Measurements from ENCODE around the gene MCF2L2. TPM values are rescaled to one million over a fixed set of nuclear protein-coding genes. Genes with fewer than 3 reads are reported as not detected.

MCF2L2 gene
- total and polyA plus RNA-seq, 2 of the 13 experiments (the other 11 are each of a cell fraction or from before 2014, with no cell fraction given) = not detected

- TF ChIP-seq TFDP2 (CRISPR knock-in tag; IDR thresholded peaks at IDR 0.05) = no peak
- TF ChIP-seq CREBL2 (CRISPR knock-in tag; IDR thresholded peaks at IDR 0.05; ENCODE audit: borderline replicate concordance) = no peak
- TF ChIP-seq ZNF598 (CRISPR knock-in tag; IDR thresholded peaks at IDR 0.05; ENCODE audit: borderline replicate concordance) = no peak
- TF ChIP-seq ZSCAN22 (CRISPR knock-in tag; IDR thresholded peaks at IDR 0.05) = no peak
- no peak for TF ChIP-seq ATF5 (CRISPR knock-in tag; IDR thresholded peaks at IDR 0.05; ENCODE audit: low read depth)
Observed at GRCh38 chr3:183178512-183178832, 249.9 kb downstream of the MCF2L2 start (continued).

- no peak for FAIRE-seq
- Histone ChIP-seq H3K4me2 (ENCODE audit: low read depth, low read length) (no peak overlapping the region), H3K27me3 (ENCODE audit: control insufficient read depth in 1 of 2, insufficient read depth in 2 of 2, low read length in 2 of 2) (peaks cover 0 to 5% of the 10 kb centered on the region in 2 experiments; a peak in 3 of 5 replicates), H3K36me3 (replicated peaks in 1 of 2; ENCODE audit: control insufficient read depth in 1 of 2, insufficient read depth in 2 of 2, low read length in 2 of 2) (no peaks in the 10 kb centered on the region), H3K4me1 (ENCODE audit: insufficient read depth, low read length) (no peaks in the 10 kb centered on the region), H3K9ac (ENCODE audit: insufficient read depth, low read depth, low read length) (no peak overlapping the region), H3K79me2 (ENCODE audit: insufficient read depth, low read length) (no peaks in the 10 kb centered on the region), H3K4me3 (replicated peaks in 1 of 3; ENCODE audit: insufficient read depth in 1 of 3, low read depth in 2 of 3, low read length in 3 of 3) (no peak overlapping the region), H4K20me1 (ENCODE audit: insufficient read depth, low read length) (no peaks in the 10 kb centered on the region), H3K27ac (ENCODE audit: extremely low read length, insufficient read depth, low read length) (no peak overlapping the region), H2AFZ (ENCODE audit: low read length) (no peak overlapping the region), H3K9me3 (ENCODE audit: low read length) (no peaks in the 10 kb centered on the region)
- CTCF ChIA-PET (ENCODE audit: low intra/inter-chr PET ratio, low total read pairs) = no interaction called here
- 28% methylated on average over 5 of the region's 5 CpGs for WGBS (ENCODE audit: low lambda C conversion rate)
- POLR2A ChIA-PET = no interaction called here
- TF ChIP-seq ZNF687 (CRISPR knock-in tag; IDR thresholded peaks at IDR 0.05) = no peak
- TF ChIP-seq TRIM22 (IDR thresholded peaks at IDR 0.05) = no peak
- TF ChIP-seq HMGA1 (CRISPR knock-in tag; conservative IDR thresholded peaks at IDR 0.05) = no peak
- no peak for TF ChIP-seq FOSL1 (CRISPR knock-in tag; IDR thresholded peaks at IDR 0.05; ENCODE audit: borderline replicate concordance)
- no peak for TF ChIP-seq BORCS8-MEF2B (CRISPR knock-in tag; IDR thresholded peaks at IDR 0.05)
- no peak for TF ChIP-seq ZFP1 (CRISPR knock-in tag; IDR thresholded peaks at IDR 0.05)
- no peak for TF ChIP-seq HNRNPUL1 (IDR thresholded peaks at IDR 0.05; ENCODE audit: low read depth, low read length)
- no peak for TF ChIP-seq ZFP37 (CRISPR knock-in tag; IDR thresholded peaks at IDR 0.05; ENCODE audit: borderline replicate concordance)
- TF ChIP-seq ZNF30 (CRISPR knock-in tag; IDR thresholded peaks at IDR 0.05) = no peak
- TF ChIP-seq ZNF562 (CRISPR knock-in tag; IDR thresholded peaks at IDR 0.05; ENCODE audit: borderline replicate concordance) = no peak
- intact Hi-C loops (cut with micrococcal nuclease; ENCODE audit: unreplicated experiment) = no loop called here
- DNase-seq (ENCODE audit: low spot score) = no peak
- no peak for ATAC-seq
- BruUV-seq (replicated peaks) = no TSS peak
- in situ Hi-C loops (cut with HindIII; ENCODE audit: extremely low pct_ligation_motif_present, low pct_unique_long_range_greater_than_20kb) = no loop called here
Observed at GRCh38 chr3:183172051-183172639, 256.3 kb downstream of the MCF2L2 start.

All from HepG2 (cell line).